Activated naive CD4-positive, alpha-beta T cell treated with anti-CD3 and anti-CD28 coated beads, Interleukin-2, amount 50 U/mL, for 24 hours (primary cell): ENCODE measurements around the gene MZT2B.
"Not testable (repeated sequence)": the region's sequence is repeated elsewhere in the genome, so short reads cannot be mapped to it uniquely, and the experiment has no call there.

Experiments used
- H3K27ac Mint-ChIP-seq: one replicate; pipeline ENCODE4 v1.8.0; 2021; ENCODE audit warnings: mild to moderate bottlenecking, mixed read lengths
- H3K27me3 Mint-ChIP-seq: one replicate; pipeline ENCODE4 v1.8.0; 2021; ENCODE audit warnings: mixed read lengths
- H3K36me3 Mint-ChIP-seq: one replicate; pipeline ENCODE4 v1.8.0; 2021; ENCODE audit warnings: mixed read lengths
- H3K4me1 Mint-ChIP-seq: one replicate; pipeline ENCODE4 v1.8.0; 2021; ENCODE audit warnings: mixed read lengths
- H3K4me3 Mint-ChIP-seq: one replicate; pipeline ENCODE4 v1.8.0; 2021; ENCODE audit warnings: mild to moderate bottlenecking, mixed read lengths
- H3K9me3 Mint-ChIP-seq: one replicate; pipeline ENCODE4 v1.8.0; 2021; ENCODE audit warnings: mixed read lengths

MZT2B gene

GRCh38 chr2:130186391-130186790 is 4.3 kb downstream of the MZT2B start:
- Mint-ChIP-seq H3K36me3 (no peaks in the 10 kb centered on the region), H3K4me1 (peaks cover 4% of the 10 kb centered on the region), H3K9me3 (no peaks in the 10 kb centered on the region), H3K4me3 (no peak overlapping the region), H3K27me3 (no peaks in the 10 kb centered on the region), H3K27ac (no peak overlapping the region)

- Mint-ChIP-seq H3K4me1 (peaks cover 4% of the 10 kb centered on the region), H3K27me3 (no peaks in the 10 kb centered on the region), H3K36me3 (no peaks in the 10 kb centered on the region), H3K4me3 (no peak overlapping the region), H3K9me3 (no peaks in the 10 kb centered on the region), H3K27ac (no peak overlapping the region)
These were observed 5.2 kb downstream of the MZT2B start for GRCh38 chr2:130187268-130187667.

DNA sequence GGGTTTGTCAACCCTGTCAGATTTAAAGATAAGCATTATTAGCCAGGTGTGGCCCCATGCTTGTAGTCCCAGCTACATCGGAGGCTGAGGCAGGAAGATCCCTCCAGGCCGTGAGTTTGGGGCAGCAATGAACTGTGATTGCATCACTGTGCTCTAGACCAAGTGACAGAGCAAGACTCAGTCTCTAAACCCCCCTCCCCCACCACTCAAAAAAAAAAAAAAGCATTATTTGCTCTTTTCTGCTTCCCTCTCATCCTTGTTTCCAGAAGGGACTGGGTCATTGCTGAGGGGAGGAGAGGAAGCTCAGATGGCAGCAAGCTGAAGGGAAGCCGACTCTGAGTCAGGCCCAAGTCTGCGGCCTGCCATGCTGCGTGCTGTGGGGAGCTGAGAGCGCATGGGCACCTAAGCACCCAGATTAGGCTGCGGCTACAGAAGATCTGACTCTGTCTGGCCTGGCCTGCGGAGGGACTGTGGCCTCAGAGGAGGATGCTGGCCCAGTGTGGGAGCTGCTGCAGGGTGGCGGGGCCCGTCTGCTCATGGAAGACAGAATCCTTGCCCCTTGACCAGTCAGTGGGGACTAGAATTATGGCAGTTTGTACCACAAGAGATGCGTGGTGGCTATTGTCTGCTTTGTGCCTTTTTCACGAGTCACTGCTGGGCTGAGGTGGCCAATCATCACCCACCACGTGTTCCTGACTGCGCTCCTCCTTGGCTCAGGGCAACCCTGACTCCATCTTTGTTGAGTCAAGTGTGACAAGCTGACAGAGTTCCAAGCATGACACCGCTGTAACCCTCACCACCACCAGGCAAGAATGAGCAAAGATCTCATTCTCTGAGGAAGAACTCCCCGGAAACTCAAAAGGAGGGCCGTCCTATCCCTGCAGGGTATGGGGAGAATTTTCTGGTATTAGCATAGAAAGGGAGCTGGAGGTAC is 6.1 kb downstream of the MZT2B start:
- H3K27ac Mint-ChIP-seq, H3K9me3 Mint-ChIP-seq, H3K36me3 Mint-ChIP-seq, H3K4me3 Mint-ChIP-seq, H3K27me3 Mint-ChIP-seq, H3K4me1 Mint-ChIP-seq: not testable (repeated sequence)

DNA sequence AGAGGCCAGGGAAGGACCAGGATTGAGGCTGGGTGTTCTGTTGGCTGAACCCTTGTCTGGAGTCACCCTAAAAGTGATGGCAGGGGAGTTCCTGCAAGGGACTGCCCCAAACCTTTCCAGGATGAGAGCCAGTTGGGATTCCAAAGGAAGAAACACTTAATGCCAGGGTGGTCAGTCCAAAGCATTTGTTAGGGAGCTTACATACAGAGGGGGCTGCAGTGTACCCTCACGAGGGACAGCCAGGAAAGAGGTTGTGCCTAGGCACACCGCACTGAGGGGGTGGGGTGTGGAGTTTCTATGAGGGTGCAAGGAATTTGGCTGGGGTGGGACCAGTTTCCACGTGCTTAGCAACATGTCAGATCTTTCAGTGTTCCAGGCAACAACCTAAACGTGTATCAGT is 6.9 kb downstream of the MZT2B start:
- not testable (repeated sequence) for H3K4me3 Mint-ChIP-seq, H3K36me3 Mint-ChIP-seq, H3K27me3 Mint-ChIP-seq, H3K4me1 Mint-ChIP-seq, H3K27ac Mint-ChIP-seq, H3K9me3 Mint-ChIP-seq

GRCh38 chr2:130190237-130190636 is 8.2 kb downstream of the MZT2B start:
- Mint-ChIP-seq H3K9me3 (no peaks in the 10 kb centered on the region), H3K27ac (no peak overlapping the region), H3K4me3 (no peak overlapping the region), H3K27me3 (no peaks in the 10 kb centered on the region), H3K36me3 (no peaks in the 10 kb centered on the region), H3K4me1 (no peaks in the 10 kb centered on the region)

GRCh38 chr2:130191319-130191718 is 9.3 kb downstream of the MZT2B start:
- H3K4me1 Mint-ChIP-seq, H3K9me3 Mint-ChIP-seq, H3K27me3 Mint-ChIP-seq, H3K4me3 Mint-ChIP-seq, H3K36me3 Mint-ChIP-seq, H3K27ac Mint-ChIP-seq: not testable (repeated sequence)

GRCh38 chr2:130192451-130192850 is 10.4 kb downstream of the MZT2B start:
- not testable (repeated sequence) for H3K4me1 Mint-ChIP-seq, H3K27ac Mint-ChIP-seq, H3K4me3 Mint-ChIP-seq, H3K9me3 Mint-ChIP-seq, H3K36me3 Mint-ChIP-seq, H3K27me3 Mint-ChIP-seq

GRCh38 chr2:130193824-130194223 is 11.8 kb downstream of the MZT2B start:
- H3K9me3 Mint-ChIP-seq, H3K27ac Mint-ChIP-seq, H3K36me3 Mint-ChIP-seq, H3K27me3 Mint-ChIP-seq, H3K4me1 Mint-ChIP-seq, H3K4me3 Mint-ChIP-seq: not testable (repeated sequence)

- H3K9me3 Mint-ChIP-seq, H3K36me3 Mint-ChIP-seq, H3K4me1 Mint-ChIP-seq, H3K27ac Mint-ChIP-seq, H3K4me3 Mint-ChIP-seq, H3K27me3 Mint-ChIP-seq: not testable (repeated sequence)
These were observed 13.1 kb downstream of the MZT2B start for GRCh38 chr2:130195089-130195635.

GRCh38 chr2:130196052-130196451 is 14.0 kb downstream of the MZT2B start:
- not testable (repeated sequence) for H3K9me3 Mint-ChIP-seq, H3K4me1 Mint-ChIP-seq, H3K27ac Mint-ChIP-seq, H3K27me3 Mint-ChIP-seq, H3K4me3 Mint-ChIP-seq, H3K36me3 Mint-ChIP-seq

DNA sequence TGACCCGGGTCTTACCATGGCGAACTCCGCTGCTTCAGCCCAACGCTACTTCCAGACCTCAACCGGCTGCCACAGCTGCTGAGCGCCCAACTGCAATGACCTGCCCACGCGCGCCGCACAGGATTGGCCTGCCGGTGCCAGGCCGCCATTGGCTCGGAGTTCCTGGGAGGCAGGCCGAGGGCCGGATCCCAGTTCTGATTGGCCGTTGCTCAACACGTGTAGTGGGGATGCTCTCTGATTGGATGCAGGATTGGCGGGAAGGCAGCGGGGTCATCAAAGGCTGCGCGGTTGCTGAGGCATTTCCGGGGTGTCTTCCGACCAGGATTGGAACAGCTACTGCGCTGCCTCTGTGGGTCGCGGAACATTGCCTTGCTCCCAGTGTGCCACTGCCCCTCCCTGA is 16.3 kb downstream of the MZT2B start, which contains the start of gene TUBA3E:
TSS of gene TUBA3E (minus strand) at position 97 of the 400 bp plus-strand sequence. CDS start at position 18, 79 bp downstream.
- Mint-ChIP-seq H3K27me3 (no peaks in the 10 kb centered on the region), H3K36me3 (no peaks in the 10 kb centered on the region), H3K27ac (no peak within 1 kb of the TSS), H3K4me3 (no peak within 1 kb of the TSS), H3K4me1 (no peaks in the 10 kb centered on the region), H3K9me3 (no peaks in the 10 kb centered on the region)

DNA sequence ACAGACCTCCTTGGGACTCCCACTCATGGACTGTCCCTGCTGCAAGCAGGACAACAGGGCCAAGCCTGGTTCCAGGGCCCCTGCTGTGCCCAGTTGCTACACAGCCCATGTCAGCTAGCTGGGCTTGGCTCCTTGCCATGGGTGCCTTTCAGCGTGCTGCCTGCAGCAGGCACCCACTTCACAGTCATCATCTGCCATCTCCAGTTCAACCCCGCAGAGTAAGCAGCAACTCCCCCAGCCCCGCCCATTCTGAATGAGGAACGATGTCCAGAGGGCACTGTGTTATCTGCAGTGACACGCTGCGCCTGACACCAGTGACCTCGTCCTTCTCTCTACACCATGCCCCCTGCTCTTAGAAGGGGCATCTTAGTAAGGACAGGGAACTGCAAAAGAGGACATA is 20.5 kb downstream of the MZT2B start:
- not testable (repeated sequence) for H3K27me3 Mint-ChIP-seq, H3K9me3 Mint-ChIP-seq, H3K27ac Mint-ChIP-seq, H3K4me3 Mint-ChIP-seq, H3K4me1 Mint-ChIP-seq, H3K36me3 Mint-ChIP-seq

DNA sequence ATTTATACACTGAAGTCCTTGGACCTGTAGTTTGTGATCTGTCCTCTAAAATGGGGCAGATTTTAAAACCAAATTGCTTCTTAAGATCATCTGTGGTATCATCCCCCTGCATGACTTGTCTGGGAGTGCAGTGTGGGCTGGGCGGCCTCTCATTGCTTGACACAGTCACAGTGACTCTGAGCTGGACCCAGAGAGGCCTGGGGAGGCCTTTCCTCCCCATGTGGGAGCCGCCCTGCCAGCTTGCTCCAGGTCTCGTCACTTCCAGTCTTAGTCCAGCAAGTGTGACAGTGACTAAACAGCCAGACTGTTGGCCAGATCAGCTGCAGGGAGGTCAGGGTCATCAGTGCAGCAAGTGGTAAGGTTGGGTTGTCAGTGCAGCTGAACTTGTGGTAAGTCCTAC is 21.1 kb downstream of the MZT2B start:
- not testable (repeated sequence) for H3K27me3 Mint-ChIP-seq, H3K27ac Mint-ChIP-seq, H3K4me3 Mint-ChIP-seq, H3K9me3 Mint-ChIP-seq, H3K4me1 Mint-ChIP-seq, H3K36me3 Mint-ChIP-seq

- not testable (repeated sequence) for H3K27me3 Mint-ChIP-seq, H3K4me3 Mint-ChIP-seq
These were observed 25.0 kb downstream of the MZT2B start for GRCh38 chr2:130207051-130207450.

GRCh38 chr2:130219147-130219546 is 37.1 kb downstream of the MZT2B start:
- not testable (repeated sequence) for H3K9me3 Mint-ChIP-seq, H3K4me3 Mint-ChIP-seq, H3K4me1 Mint-ChIP-seq, H3K27ac Mint-ChIP-seq, H3K36me3 Mint-ChIP-seq
- peaks cover 22% of the 10 kb centered on the region for H3K27me3 Mint-ChIP-seq

More at GRCh38 chr2:130207051-130207450, 25.0 kb downstream of the MZT2B start:
- not testable (repeated sequence) for H3K9me3 Mint-ChIP-seq, H3K27ac Mint-ChIP-seq, H3K36me3 Mint-ChIP-seq, H3K4me1 Mint-ChIP-seq

DNA sequence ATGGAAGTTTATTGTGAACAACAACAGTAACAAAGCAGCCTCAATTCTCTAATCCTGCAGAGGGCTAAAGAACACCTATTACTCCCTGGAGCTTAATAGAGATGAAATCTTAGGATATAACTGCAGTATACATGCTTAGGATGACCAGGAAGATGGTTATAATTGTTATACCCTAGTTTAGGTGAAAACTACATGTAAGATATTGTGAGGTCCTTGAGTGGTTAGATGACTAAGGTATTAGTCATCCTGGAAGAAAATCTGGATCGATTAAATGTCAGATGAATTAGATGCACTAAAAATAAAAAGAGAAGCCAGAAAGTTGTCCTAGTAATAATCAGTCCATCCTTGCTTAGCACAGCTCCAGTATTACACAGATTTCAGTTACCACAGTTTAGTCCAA is 38.4 kb downstream of the MZT2B start:
- not testable (repeated sequence) for H3K27ac Mint-ChIP-seq, H3K9me3 Mint-ChIP-seq, H3K36me3 Mint-ChIP-seq, H3K4me3 Mint-ChIP-seq, H3K4me1 Mint-ChIP-seq
- H3K27me3 Mint-ChIP-seq = peaks cover 17% of the 10 kb centered on the region

- not testable (repeated sequence) for H3K27ac Mint-ChIP-seq, H3K36me3 Mint-ChIP-seq, H3K9me3 Mint-ChIP-seq, H3K4me3 Mint-ChIP-seq, H3K4me1 Mint-ChIP-seq
- H3K27me3 Mint-ChIP-seq = peaks cover 13% of the 10 kb centered on the region
These were observed 40.5 kb downstream of the MZT2B start for GRCh38 chr2:130222523-130222922.
